Liver (tissue), 9 donors: ENCODE results near the gene LAMTOR2. TPM values are rescaled to one million over a fixed set of nuclear protein-coding genes. Genes with fewer than 3 reads are reported as not detected.
A peak's percentile ranks its signal among the peaks of the same experiment; 100 is the strongest.

Experiments
- DNase-seq: peaks from one replicate; pipeline ENCODE4 v3.0.0-alpha.2; 2017; ENCODE audit warnings: low spot score
- H3K27ac ChIP-seq, 2 donors: one replicate each; pipeline ENCODE4 v1.7.0; 2013; ENCODE audit warnings: inconsistent platforms in 2 of 2, low read length in 2 of 2, control low read depth in 1 of 2, low read depth in 1 of 2, mild to moderate bottlenecking in 1 of 2
- H3K27me3 ChIP-seq, 4 donors: one replicate each; pipeline versions ENCODE4 v1.6.1 to v1.7.0; 2013; ENCODE audit warnings: low read length in 3 of 4, inconsistent platforms in 1 of 4, mild to moderate bottlenecking in 1 of 4, moderate library complexity in 1 of 4; ENCODE audit not compliant: control insufficient read depth in 4 of 4, insufficient read depth in 4 of 4
- H3K36me3 ChIP-seq, 4 donors: one replicate each; pipeline versions ENCODE4 v1.6.1 to v1.7.0; 2013; ENCODE audit warnings: low read length in 3 of 4, mild to moderate bottlenecking in 3 of 4, low read depth in 1 of 4, moderate library complexity in 1 of 4; ENCODE audit not compliant: control insufficient read depth in 4 of 4, insufficient read depth in 3 of 4
- H3K4me1 ChIP-seq, 4 donors: one replicate each; pipeline versions ENCODE4 v1.6.1 to v1.7.0; 2013; ENCODE audit warnings: low read length in 3 of 4, mild to moderate bottlenecking in 3 of 4, moderate library complexity in 1 of 4; ENCODE audit not compliant: control insufficient read depth in 4 of 4, insufficient read depth in 4 of 4
- H3K4me3 ChIP-seq, 3 donors: one replicate each; pipeline versions ENCODE4 v1.6.1 to v1.7.0; 2013; ENCODE audit warnings: low read length in 3 of 3, control low read depth in 1 of 3, low read depth in 1 of 3, mild to moderate bottlenecking in 1 of 3
- H3K9ac ChIP-seq, 2 donors: one replicate each; pipeline ENCODE4 v1.7.0; 2013; ENCODE audit warnings: low read length in 2 of 2, mild to moderate bottlenecking in 2 of 2, moderate library complexity in 2 of 2, control low read depth in 1 of 2, low read depth in 1 of 2
- H3K9me3 ChIP-seq, 4 donors: one replicate each; pipeline versions ENCODE4 v1.6.1 to v1.7.0; 2013; ENCODE audit warnings: low read length in 3 of 4; ENCODE audit not compliant: control insufficient read depth in 4 of 4
- EGR1 ChIP-seq, 2 donors: IDR thresholded peaks; 2 replicates each; pipeline ENCODE4 v1.6.1; 2016 to 2018; ENCODE audit warnings: antibody characterized with exemption in 2 of 2, low read depth in 2 of 2
- FOXA1 ChIP-seq: IDR thresholded peaks from 2 replicates; pipeline ENCODE4 v1.6.1; 2016; ENCODE audit warnings: antibody characterized with exemption
- FOXA2 ChIP-seq: IDR thresholded peaks from 2 replicates; pipeline ENCODE4 v1.6.1; 2016; ENCODE audit warnings: antibody characterized with exemption
- GABPA ChIP-seq, 2 donors: IDR thresholded peaks in 1 of 2; conservative IDR thresholded peaks in 1 of 2; 2 replicates each; pipeline ENCODE4 v1.6.1; 2016; ENCODE audit warnings: antibody characterized with exemption in 2 of 2, mild to moderate bottlenecking in 1 of 2, moderate library complexity in 1 of 2
- HNF4A ChIP-seq, 2 donors: conservative IDR thresholded peaks; 2 replicates each; pipeline ENCODE4 v1.6.1; 2016; ENCODE audit warnings: antibody characterized with exemption in 2 of 2, mild to moderate bottlenecking in 2 of 2
- HNF4G ChIP-seq: IDR thresholded peaks from 2 replicates; pipeline ENCODE4 v1.6.1; 2016; ENCODE audit warnings: antibody characterized with exemption
- JUND ChIP-seq, 2 donors: IDR thresholded peaks; 2 replicates each; pipeline ENCODE4 v1.6.1; 2016; ENCODE audit warnings: antibody characterized with exemption in 2 of 2
- MAX ChIP-seq: IDR thresholded peaks from 2 replicates; pipeline ENCODE4 v1.6.1; 2016; ENCODE audit warnings: antibody characterized with exemption
- NR2F2 ChIP-seq: IDR thresholded peaks from 2 replicates; pipeline ENCODE4 v1.6.1; 2016; ENCODE audit warnings: antibody characterized with exemption
- RAD21 ChIP-seq, 2 donors: IDR thresholded peaks; 2 replicates each; pipeline ENCODE4 v1.6.1; 2016; ENCODE audit warnings: antibody characterized with exemption in 2 of 2, mild to moderate bottlenecking in 2 of 2
- REST ChIP-seq: IDR thresholded peaks from 2 replicates; pipeline ENCODE4 v1.6.1; 2016; ENCODE audit warnings: antibody characterized with exemption, mild to moderate bottlenecking
- RXRA ChIP-seq, 2 donors: IDR thresholded peaks; 2 replicates each; pipeline ENCODE4 v1.6.1; 2017 to 2018; ENCODE audit warnings: antibody characterized with exemption in 2 of 2, mild to moderate bottlenecking in 1 of 2
- SP1 ChIP-seq: IDR thresholded peaks from 2 replicates; pipeline ENCODE4 v1.6.1; 2018; ENCODE audit warnings: antibody characterized with exemption, mild to moderate bottlenecking
- TAF1 ChIP-seq: conservative IDR thresholded peaks from 2 replicates; pipeline ENCODE4 v1.6.1; 2016; ENCODE audit warnings: antibody characterized with exemption, mild to moderate bottlenecking
- YY1 ChIP-seq: IDR thresholded peaks from 2 replicates; pipeline ENCODE4 v1.6.1; 2016; ENCODE audit warnings: antibody characterized with exemption, mild to moderate bottlenecking
- ZBTB33 ChIP-seq: IDR thresholded peaks from 2 replicates; pipeline ENCODE4 v1.6.1; 2016; ENCODE audit warnings: antibody characterized with exemption
- WGBS: extraction: QIAGEN DNeasy Blood & Tissue Kit; methylation state at CpG from one replicate; pipeline ENCODE4 v1.1.7; 2013; 5-methylcytosine and 5-hydroxymethylcytosine counted together
- polyA plus RNA-seq, 2 donors: library from polyadenylated mRNA; stranded (reverse) in 1 of 2; unstranded in 1 of 2; fragments of 200-250 nt in 1 of 2; fragments of >200 nt in 1 of 2; fragmentation: Nextera tagmentation in 1 of 2; extraction: Ambion mirVana in 1 of 2; gene quantifications; one replicate each; pipeline versions ENCODE4 v1.2.1 to v1.2.3, GENCODE V29; 2013 to 2015
- total RNA-seq, 2 donors: library from RNA; depleted of rRNA; stranded (reverse); fragments of >200 nt; gene quantifications; one replicate each; pipeline ENCODE4 v1.2.3, GENCODE V29; 2014
- TF ChIP-seq, protein P1 (sequence below): IDR thresholded peaks from 2 replicates; pipeline ENCODE4 v1.6.1; 2016; ENCODE audit warnings: antibody characterized with exemption
- TF ChIP-seq, protein P2 (sequence below): fragments of 150-350 bp; IDR thresholded peaks from 2 replicates; pipeline ENCODE4 v1.5.1; 2017; ENCODE audit warnings: improper control_type of control experiment, low read depth, low read length; ENCODE audit not compliant: missing input control
- donor health status: healthy.
- donor health status: healthy.
- donor health status: healthy.
- donor health status: healthy.
- donor health status: healthy.

The LAMTOR2 gene
- total and polyA plus RNA-seq, 4 donors: 30.4 to 152 (median 79.0) TPM

GRCh38 chr1:156019946-156020292, 34.7 kb upstream of the LAMTOR2 start:
- Histone ChIP-seq H3K27ac (peak overlapping the region; percentile 19 to 83), H3K9me3 (no peaks in the 10 kb centered on the region), H3K4me1 (peaks cover 0 to 17% (median 7%) of the 10 kb centered on the region in 4 donors), H3K9ac (peak overlapping the region; percentile 63 to 75), H3K4me3 (peak overlapping the region; percentile 71 to 87 (median 75)), H3K27me3 (no peaks in the 10 kb centered on the region), H3K36me3 (peaks cover 15 to 21% (median 16%) of the 10 kb centered on the region in 4 donors)
- TF ChIP-seq, protein P1, sequence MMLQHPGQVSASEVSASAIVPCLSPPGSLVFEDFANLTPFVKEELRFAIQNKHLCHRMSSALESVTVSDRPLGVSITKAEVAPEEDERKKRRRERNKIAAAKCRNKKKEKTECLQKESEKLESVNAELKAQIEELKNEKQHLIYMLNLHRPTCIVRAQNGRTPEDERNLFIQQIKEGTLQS: no peak
- TF ChIP-seq RAD21 (IDR thresholded peaks at IDR 0.05) (no peak), ZBTB33 (no peak), SP1 (no peak), GABPA (IDR thresholded peaks at IDR 0.05 in 1 of 2, conservative IDR thresholded peaks at IDR 0.05 in 1 of 2) (no peak), HNF4A (conservative IDR thresholded peaks at IDR 0.05) (no peak), EGR1 (IDR thresholded peaks at IDR 0.05; ENCODE audit: low read depth in 2 of 2) (no peak), TAF1 (no peak), FOXA1 (no peak), YY1 (no peak), FOXA2 (no peak), NR2F2 (no peak), MAX (no peak), REST (no peak), JUND (IDR thresholded peaks at IDR 0.05) (no peak), HNF4G (no peak), RXRA (IDR thresholded peaks at IDR 0.05) (no peak)
- TF ChIP-seq, protein P2, sequence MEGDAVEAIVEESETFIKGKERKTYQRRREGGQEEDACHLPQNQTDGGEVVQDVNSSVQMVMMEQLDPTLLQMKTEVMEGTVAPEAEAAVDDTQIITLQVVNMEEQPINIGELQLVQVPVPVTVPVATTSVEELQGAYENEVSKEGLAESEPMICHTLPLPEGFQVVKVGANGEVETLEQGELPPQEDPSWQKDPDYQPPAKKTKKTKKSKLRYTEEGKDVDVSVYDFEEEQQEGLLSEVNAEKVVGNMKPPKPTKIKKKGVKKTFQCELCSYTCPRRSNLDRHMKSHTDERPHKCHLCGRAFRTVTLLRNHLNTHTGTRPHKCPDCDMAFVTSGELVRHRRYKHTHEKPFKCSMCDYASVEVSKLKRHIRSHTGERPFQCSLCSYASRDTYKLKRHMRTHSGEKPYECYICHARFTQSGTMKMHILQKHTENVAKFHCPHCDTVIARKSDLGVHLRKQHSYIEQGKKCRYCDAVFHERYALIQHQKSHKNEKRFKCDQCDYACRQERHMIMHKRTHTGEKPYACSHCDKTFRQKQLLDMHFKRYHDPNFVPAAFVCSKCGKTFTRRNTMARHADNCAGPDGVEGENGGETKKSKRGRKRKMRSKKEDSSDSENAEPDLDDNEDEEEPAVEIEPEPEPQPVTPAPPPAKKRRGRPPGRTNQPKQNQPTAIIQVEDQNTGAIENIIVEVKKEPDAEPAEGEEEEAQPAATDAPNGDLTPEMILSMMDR: no peak
- 25% methylated on average over 8 of the region's 8 CpGs for WGBS
- DNase-seq: no peak
